ENCODE data around the gene RGS10.

DNA sequence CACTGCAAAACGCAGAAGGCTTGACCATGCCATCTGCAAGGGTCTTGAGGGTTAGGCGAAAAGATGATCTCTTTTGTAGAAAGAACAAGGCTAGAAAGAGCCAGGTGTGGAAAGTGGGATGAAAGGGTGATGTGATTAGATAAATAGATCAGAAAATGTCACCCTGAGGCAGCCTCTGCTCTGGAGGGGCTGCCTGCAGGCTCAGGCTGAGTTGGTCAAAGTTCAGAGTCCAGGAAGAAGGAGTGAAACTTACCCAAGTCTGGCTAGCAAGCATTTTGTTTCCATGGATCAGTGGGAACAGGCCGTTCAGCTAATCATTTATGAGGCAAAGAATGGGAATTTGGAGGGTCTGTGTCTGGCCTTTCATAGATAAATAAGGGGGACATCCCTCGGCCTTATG lies 79.7 kb downstream of the RGS10 start:
- TF ChIP-seq CBX5 (IDR thresholded peaks at IDR 0.05; ENCODE audit: low read depth, low read length): no peak
- TF ChIP-seq, protein P1, sequence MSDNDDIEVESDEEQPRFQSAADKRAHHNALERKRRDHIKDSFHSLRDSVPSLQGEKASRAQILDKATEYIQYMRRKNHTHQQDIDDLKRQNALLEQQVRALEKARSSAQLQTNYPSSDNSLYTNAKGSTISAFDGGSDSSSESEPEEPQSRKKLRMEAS (IDR thresholded peaks at IDR 0.05): no peak
- TF ChIP-seq, protein P2, sequence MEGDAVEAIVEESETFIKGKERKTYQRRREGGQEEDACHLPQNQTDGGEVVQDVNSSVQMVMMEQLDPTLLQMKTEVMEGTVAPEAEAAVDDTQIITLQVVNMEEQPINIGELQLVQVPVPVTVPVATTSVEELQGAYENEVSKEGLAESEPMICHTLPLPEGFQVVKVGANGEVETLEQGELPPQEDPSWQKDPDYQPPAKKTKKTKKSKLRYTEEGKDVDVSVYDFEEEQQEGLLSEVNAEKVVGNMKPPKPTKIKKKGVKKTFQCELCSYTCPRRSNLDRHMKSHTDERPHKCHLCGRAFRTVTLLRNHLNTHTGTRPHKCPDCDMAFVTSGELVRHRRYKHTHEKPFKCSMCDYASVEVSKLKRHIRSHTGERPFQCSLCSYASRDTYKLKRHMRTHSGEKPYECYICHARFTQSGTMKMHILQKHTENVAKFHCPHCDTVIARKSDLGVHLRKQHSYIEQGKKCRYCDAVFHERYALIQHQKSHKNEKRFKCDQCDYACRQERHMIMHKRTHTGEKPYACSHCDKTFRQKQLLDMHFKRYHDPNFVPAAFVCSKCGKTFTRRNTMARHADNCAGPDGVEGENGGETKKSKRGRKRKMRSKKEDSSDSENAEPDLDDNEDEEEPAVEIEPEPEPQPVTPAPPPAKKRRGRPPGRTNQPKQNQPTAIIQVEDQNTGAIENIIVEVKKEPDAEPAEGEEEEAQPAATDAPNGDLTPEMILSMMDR (IDR thresholded peaks at IDR 0.05; ENCODE audit: control extremely low read depth in 1 of 3, insufficient read depth in 1 of 3, low read depth in 1 of 3, low read length in 3 of 3): no peak
- no peak for TF ChIP-seq MAFK (IDR thresholded peaks at IDR 0.05; ENCODE audit: low read depth, low read length)
- TF ChIP-seq EGR1 (IDR thresholded peaks at IDR 0.05; ENCODE audit: borderline replicate concordance, low read depth, low read length): no peak

Data from H1 (cell line).